ENCODE data around the gene DSCAM.
"Not testable (repeated sequence)": the region's sequence is repeated elsewhere in the genome, so short reads cannot be mapped to it uniquely, and the experiment has no call there.

The DSCAM gene

DNA sequence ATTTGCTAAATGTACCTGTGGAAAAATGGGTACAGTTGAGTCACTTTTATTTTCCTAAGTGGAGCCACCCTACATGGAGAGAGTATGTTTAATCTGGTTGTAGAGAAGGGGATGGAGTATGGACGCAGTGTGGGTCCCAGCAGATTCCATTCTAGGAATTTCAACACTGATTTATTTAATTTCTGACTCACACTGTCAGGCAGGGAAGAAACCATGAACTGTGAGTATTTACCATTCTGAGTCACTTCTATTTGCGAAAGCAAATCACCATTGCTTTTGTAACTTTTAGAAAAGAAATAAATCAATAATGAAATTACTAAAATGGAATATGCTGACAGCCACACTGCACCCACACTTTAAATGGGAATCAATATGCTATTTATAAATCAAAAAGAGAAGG is 339.0 kb downstream of the DSCAM start:
- DNase-seq, result no peak

- no peak for DNase-seq
These were observed 341.3 kb downstream of the DSCAM start for GRCh38 chr21:40505681-40506080.

- no peak for DNase-seq
These were observed 341.7 kb downstream of the DSCAM start for GRCh38 chr21:40505244-40505643.

DNA sequence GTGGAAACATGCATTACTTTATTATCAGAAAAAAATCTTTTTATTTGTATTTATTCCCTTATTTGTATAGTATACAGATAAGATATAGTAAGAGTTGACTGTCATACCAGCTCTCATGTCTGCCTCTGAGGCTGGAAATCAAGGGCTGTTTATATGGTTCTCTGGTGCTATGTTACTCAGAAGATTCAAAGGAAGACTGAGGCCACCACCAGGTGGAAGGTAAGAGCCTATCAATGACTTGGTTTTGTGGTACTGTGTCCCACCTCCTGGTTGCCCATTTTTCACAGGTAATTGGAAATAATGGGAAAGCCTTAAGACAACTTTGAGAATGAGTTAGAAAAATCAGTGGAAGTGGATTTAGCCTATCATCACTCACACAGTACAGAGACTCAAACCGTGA is 342.1 kb downstream of the DSCAM start:
- DNase-seq, result no peak

- no peak for DNase-seq
These were observed 350.8 kb downstream of the DSCAM start for GRCh38 chr21:40496116-40496515.

GRCh38 chr21:40490408-40490807 is 356.6 kb downstream of the DSCAM start:
- DNase-seq, result no peak

- DNase-seq, result no peak
These were observed 358.0 kb downstream of the DSCAM start for GRCh38 chr21:40489001-40489400.

DNA sequence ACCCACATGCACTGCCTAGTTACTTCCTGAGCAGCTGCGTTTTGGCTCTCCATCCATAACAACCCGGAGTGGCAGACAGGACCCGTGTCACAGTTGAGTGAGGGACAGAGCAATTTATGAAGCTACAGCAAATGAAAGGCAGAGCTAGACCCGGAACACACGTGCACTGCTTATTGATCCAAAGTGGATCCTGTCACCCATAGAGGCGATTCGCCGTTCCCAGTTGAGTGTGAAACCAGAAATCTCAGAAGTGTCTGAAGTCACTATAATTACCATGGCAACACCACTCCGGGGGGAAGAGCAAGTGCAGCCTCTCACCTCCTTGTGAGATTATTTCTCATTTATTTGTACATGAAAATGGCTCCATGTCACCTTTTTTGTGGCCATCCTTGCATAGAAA is 365.2 kb downstream of the DSCAM start:
- DNase-seq, result no peak

GRCh38 chr21:40474513-40474912 is 372.4 kb downstream of the DSCAM start:
- no peak for DNase-seq

- DNase-seq, result no peak
These were observed 374.9 kb downstream of the DSCAM start for GRCh38 chr21:40472013-40472412.

DNA sequence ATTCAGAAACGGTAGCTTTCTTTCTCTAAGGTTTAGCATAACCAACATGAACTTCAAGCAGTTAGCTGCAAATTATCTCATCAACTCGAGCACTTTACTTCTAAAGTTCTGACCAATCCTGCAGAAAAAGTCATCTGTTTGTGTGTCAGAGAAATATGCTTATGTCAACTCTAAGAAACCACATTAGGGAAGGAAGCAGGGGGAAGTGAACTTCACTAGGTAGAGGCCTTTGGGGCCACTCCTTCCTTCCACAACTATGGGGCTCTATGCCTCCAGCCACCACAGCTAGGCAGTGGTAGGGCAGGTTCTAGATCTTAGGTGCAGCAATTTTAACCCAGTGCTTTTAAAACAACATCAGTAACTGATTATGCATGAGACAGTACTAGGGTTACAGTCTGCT is 375.9 kb downstream of the DSCAM start:
- DNase-seq, result no peak

GRCh38 chr21:40466893-40467483 is 380.0 kb downstream of the DSCAM start:
- no peak for DNase-seq

GRCh38 chr21:40465382-40465781 is 381.6 kb downstream of the DSCAM start:
- DNase-seq, result no peak

GRCh38 chr21:40463176-40463575 is 383.8 kb downstream of the DSCAM start:
- DNase-seq, result no peak

DNA sequence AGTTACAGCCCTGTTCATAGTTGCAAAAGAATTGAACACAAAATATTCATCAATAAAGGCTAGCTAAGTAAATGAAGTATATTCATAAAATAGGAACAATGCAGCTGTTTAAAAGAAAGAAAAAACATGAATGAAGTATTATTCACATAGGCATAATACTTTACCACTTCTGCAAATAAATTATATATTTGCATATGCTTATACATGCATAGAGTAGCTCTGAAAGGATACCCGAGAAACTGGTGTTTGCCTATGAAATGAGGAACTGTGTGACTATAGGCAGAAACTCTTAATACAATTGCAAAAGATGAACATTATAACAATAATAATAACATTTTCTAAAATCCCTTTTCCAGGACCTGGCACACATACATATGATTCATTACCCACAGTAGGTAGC is 385.9 kb downstream of the DSCAM start:
- DNase-seq, result no peak

DNA sequence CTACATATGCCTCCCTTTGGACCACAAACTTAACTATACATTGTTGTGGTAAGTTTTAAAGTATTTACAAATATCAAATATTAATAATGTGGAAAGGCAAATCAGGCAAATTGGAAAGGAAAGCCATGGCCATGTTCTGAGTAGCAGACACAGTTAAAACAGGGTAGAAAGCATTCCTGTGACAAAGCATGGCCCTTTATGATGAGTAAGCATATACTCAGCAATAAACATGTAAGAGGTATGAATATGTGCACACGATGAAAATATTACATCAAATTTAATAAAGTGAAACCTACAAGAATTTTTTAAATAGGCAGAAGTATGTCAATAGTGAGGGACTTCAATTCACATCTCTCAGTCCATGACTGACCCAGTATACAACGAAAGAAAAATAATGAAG is 389.2 kb downstream of the DSCAM start:
- DNase-seq, result no peak

DNA sequence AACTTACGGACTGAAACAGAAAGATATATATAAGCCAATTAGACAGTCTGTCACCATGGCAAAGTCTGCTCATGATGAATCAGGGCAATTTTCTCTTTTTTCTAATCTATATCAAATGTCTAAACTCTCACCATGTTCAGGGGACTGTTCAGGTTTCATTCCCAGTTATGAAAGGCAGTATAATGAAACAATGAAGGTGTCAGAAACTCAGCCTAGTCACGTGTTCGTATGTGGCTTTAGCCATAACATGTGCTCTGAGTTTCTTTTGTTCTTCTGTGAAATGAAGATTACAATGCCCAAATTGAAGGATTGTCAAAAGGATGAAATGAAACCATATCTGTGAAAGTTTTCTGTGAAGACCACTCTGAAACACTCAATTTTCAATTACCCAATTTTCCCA is 392.9 kb downstream of the DSCAM start:
- DNase-seq, result no peak

DNA sequence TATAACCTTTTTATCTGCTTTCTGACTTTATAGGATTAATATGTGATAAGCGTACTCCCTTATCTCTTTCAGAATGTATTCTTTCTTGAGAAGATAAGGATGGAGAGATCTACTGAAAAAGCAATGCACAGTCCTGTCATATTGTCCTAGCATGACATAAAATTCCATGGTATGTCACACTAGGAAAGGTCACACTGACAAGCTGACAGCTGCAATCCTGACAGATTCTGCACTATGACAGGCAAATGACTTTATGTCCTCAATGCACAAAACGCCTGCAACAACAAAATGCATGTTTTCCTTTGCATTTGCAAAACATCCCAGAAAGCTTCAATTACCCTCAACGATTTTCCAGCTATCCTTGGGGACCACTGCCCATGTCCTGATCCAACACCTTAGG is 393.8 kb downstream of the DSCAM start:
- no peak for DNase-seq

DNA sequence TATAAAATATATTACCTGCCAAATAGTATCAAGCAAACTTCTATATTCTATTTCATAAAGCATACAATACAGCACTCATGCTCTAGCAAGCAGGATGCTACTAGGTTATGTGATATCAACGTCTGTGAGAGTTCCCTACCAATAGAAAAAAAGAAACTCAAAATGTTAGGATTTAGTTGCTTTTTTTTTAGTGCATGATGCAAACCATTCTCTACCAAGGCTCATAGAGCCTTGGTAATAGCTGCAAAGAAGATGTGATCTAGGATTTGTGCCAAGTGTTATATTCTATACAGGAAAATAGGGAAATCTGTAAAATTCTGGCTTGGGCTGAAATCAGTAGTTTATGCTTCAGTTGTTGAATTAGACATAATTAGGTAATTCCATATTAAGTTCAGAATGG is 394.4 kb downstream of the DSCAM start:
- no peak for DNase-seq

DNA sequence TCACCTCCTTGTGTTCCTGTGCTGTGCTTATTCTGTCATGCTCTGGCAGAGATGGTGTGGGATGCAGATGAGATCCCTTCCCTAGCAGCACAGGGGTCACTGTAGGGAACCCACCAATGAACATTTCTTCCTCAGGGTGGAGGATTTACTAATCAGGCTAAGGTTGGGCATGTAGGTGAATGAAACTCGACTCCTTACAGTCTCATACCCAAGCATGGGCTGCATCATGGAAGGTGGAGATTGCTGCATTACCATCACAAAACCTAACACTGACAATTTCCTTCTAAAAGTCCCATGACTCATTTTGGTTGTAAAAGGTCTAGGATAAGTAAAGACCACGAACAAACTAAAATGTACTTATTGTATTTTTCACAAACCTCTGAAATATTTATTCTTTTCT is 399.9 kb downstream of the DSCAM start:
- no peak for DNase-seq

DNA sequence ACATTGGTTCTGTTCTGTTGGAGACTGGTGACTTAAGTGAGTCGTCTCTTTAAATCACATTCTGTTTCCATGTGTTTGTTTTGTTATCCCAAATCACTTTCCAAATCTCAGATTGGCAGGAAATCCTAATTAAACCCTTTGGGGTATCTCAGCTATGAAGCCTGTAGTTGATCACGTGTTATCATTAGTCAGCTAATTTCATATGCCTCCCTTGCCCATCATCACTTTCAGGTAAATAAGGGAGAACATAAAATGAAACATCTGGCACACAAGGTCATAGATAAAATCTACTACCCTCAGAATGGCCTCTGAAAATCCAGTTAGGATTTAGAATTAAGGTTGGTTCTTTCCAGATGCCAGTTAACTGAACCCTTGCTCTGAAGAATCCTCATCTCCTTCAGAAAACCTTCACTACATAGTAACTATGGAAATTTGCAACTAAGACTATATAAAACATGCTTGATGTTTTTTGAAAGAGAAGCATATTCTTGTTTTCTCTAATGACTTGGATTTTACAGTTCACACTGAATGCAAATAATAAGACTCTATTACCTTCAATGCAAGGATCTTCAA is 401.5 kb downstream of the DSCAM start:
- DNase-seq, result no peak

DNA sequence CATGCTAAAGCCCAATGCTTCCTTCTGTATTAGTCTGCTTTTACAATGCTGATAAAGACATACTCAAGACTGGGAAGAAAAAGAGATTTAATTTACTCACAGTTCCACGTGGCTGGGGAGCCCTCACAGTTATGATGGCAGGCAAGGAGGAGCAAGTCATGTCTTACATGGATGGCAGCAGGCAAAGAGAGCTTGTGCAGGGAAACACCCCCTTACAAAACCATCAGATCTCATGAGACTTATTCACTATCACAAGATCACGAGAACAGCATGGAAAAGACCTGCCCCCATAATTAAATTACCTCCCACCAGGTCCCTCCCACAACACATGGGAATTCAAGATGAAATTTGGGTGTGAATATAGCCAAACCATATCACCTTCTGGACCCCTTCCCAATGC is 407.4 kb downstream of the DSCAM start:
- DNase-seq, result not testable (repeated sequence)

- no peak for DNase-seq
These were observed 408.3 kb downstream of the DSCAM start for GRCh38 chr21:40438616-40439015.

DNA sequence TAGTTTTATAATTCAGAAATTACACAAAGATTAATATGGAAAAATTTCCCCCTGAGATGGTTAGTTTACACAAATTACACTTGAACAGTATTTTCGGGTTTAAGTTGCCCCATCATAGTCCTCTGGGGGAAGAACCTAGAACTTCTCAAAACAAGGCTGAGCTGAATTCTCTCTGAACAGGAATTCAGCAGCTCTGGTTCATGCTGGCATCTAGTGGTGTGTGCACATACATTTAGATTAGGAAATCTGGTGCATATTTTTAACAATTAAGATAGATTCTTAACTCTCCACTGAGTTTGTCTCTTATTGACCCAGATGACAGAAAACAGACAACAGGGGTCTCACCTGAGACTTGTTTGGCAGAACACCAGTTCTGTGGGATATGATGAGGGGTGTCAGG is 410.7 kb downstream of the DSCAM start:
- no peak for DNase-seq

DNA sequence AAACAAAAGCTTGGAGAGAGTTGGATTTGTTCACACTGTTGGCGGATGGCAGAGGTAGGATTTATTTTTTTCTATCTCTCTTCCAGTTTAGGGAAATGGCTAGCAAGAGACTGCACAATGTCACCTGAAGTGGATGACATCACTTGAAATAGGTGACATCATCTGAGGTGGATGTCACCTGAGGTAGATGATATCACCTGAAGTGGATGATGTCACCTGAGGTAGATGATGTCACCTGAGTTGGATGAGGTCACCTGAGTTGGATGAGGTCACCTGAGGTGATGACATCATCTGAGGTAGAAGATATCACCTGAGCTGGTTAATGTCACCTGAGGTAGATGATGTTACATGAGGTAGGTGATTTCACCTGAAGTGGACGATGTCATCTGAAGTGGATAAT is 413.4 kb downstream of the DSCAM start:
- no peak for DNase-seq
